A673 (cell line): ENCODE data around the gene TTC28. TPM values are rescaled to one million over a fixed set of nuclear protein-coding genes. Genes with fewer than 3 reads are reported as not detected.

Experiments used
- BruUV-seq: library from RNA; stranded (reverse); fragments of 400-500 nt; replicated peaks from 2 replicates; lab custom pipeline; 2021; lab: Mats Ljungman, UMichigan
- CTCF ChIA-PET: fragments of 300-600 bp; sonication (Branson Sonifier 250); formaldehyde crosslinking; loops from one replicate; lab custom pipeline; 2022; ENCODE audit warnings: antibody characterized with exemption; lab: Charles Lee
- POLR2A ChIA-PET: fragments of 300-600 bp; sonication (Branson Sonifier 250); formaldehyde crosslinking; loops from one replicate; lab custom pipeline; 2022; ENCODE audit warnings: antibody characterized with exemption; ENCODE audit not compliant: low non-redundant PET; lab: Charles Lee
- DNase-seq: peaks from one replicate; pipeline ENCODE4 v3.0.0-alpha.2; 2015; ENCODE audit warnings: low spot score
- H3K27ac ChIP-seq: fragments of 200-600 bp; sonication (generic); 2 replicates; pipeline ENCODE4 v1.5.1; 2016; ENCODE audit warnings: mixed run types, low read depth, mild to moderate bottlenecking, mixed read lengths, antibody characterized with exemption, low read length; ENCODE audit not compliant: poor library complexity, severe bottlenecking
- H3K27me3 ChIP-seq: fragments of 200-600 bp; sonication (generic); replicated peaks from 2 replicates; pipeline ENCODE4 v1.6.1; 2017; ENCODE audit warnings: mixed run types, low read depth, mild to moderate bottlenecking, mixed read lengths, antibody characterized with exemption, low read length; ENCODE audit not compliant: insufficient read depth, poor library complexity
- H3K36me3 ChIP-seq: fragments of 200-600 bp; sonication (generic); 2 replicates; pipeline ENCODE4 v1.6.1; 2016; ENCODE audit warnings: mixed run types, mild to moderate bottlenecking, mixed read lengths, antibody characterized with exemption, low read length; ENCODE audit not compliant: insufficient read depth, poor library complexity, severe bottlenecking
- H3K4me1 ChIP-seq: fragments of 200-600 bp; sonication (generic); 2 replicates; pipeline ENCODE4 v1.6.1; 2017; ENCODE audit warnings: mixed run types, mild to moderate bottlenecking, mixed read lengths, antibody characterized with exemption, low read length; ENCODE audit not compliant: insufficient read depth, poor library complexity, severe bottlenecking
- H3K4me3 ChIP-seq: fragments of 200-600 bp; sonication (generic); 2 replicates; pipeline ENCODE4 v1.5.1; 2016; ENCODE audit warnings: low read depth, mixed run types, mild to moderate bottlenecking, mixed read lengths, low read length; ENCODE audit not compliant: poor library complexity, severe bottlenecking
- H3K9me3 ChIP-seq: fragments of 200-600 bp; sonication (generic); 2 replicates; pipeline ENCODE4 v1.6.1; 2016; ENCODE audit warnings: mixed run types, low read depth, mild to moderate bottlenecking, mixed read lengths, antibody characterized with exemption, low read length; ENCODE audit not compliant: poor library complexity, severe bottlenecking
- CTCF ChIP-seq: fragments of 300-800, 200-600 bp; sonication (generic); conservative IDR thresholded peaks from 2 replicates; pipeline ENCODE4 v1.5.1; 2017; ENCODE audit warnings: low read depth, mild to moderate bottlenecking, antibody characterized with exemption, low read length, moderate library complexity, mixed read lengths
- EZH2 ChIP-seq: fragments of 200-600 bp; sonication (generic); IDR thresholded peaks from 2 replicates; pipeline ENCODE4 v1.6.1; 2017; ENCODE audit warnings: borderline replicate concordance, low read depth, mild to moderate bottlenecking, mixed read lengths, antibody characterized with exemption, low read length; ENCODE audit not compliant: poor library complexity, severe bottlenecking
- intact Hi-C: fragments of 100-400 bp; cut with micrococcal nuclease; formaldehyde crosslinking; loops from one replicate; pipeline ENCODE4 v1.10.0; 2022; ENCODE audit not compliant: unreplicated experiment
- total RNA-seq: library from RNA; stranded (reverse); gene quantifications from 2 replicates; pipeline ENCODE4 v1.2.3, GENCODE V29; 2021

TTC28 gene
- total RNA-seq, 1 experiment from 2014 or later, result 48.7 TPM

- Histone ChIP-seq H3K36me3 (no peaks in the 10 kb centered on the region), H3K27ac (no peak overlapping the region), H3K4me1 (no peaks in the 10 kb centered on the region), H3K9me3 (no peaks in the 10 kb centered on the region), H3K4me3 (no peak overlapping the region), H3K27me3 (no peaks in the 10 kb centered on the region)
- POLR2A ChIA-PET, result interaction anchor here (0.7 kb wide), 1 partner anchor 45 kb away, joined by 16 read pairs; no protein-coding TSS in a partner anchor
- CTCF ChIA-PET, result no interaction called here
- TF ChIP-seq CTCF, result no peak
- no peak for TF ChIP-seq EZH2
- no TSS peak for BruUV-seq
- intact Hi-C loops, result no loop called here
- no peak for DNase-seq
Observed at GRCh38 chr22:27994481-27995331, 684.9 kb downstream of the TTC28 start.

- no peak for TF ChIP-seq CTCF
- TF ChIP-seq EZH2, result no peak
- no peak overlapping the region for H3K4me3 ChIP-seq
- H3K27me3 ChIP-seq, result no peaks in the 10 kb centered on the region
- intact Hi-C loops, result no loop called here
- no peak for DNase-seq
- no peaks in the 10 kb centered on the region for H3K4me1 ChIP-seq
- CTCF ChIA-PET, result no interaction called here
- H3K9me3 ChIP-seq, result no peaks in the 10 kb centered on the region
- H3K36me3 ChIP-seq, result no peaks in the 10 kb centered on the region
- POLR2A ChIA-PET, result interaction anchor here (0.6 to 0.7 kb wide), 2 partner anchors 34 to 44 kb away, joined by 3 to 16 read pairs; no protein-coding TSS in a partner anchor
- no peak overlapping the region for H3K27ac ChIP-seq
- no TSS peak for BruUV-seq
Observed at GRCh38 chr22:27993774-27994350, 685.8 kb downstream of the TTC28 start.

- TF ChIP-seq CTCF, result no peak
- TF ChIP-seq EZH2, result no peak
- H3K27ac ChIP-seq, result no peak overlapping the region
- H3K36me3 ChIP-seq, result no peaks in the 10 kb centered on the region
- ChIA-PET POLR2A (interaction anchor here (0.6 kb wide), 1 partner anchor 34 kb away, joined by 3 read pairs; no protein-coding TSS in a partner anchor), CTCF (no interaction called here)
- H3K27me3 ChIP-seq, result no peaks in the 10 kb centered on the region
- H3K9me3 ChIP-seq, result no peaks in the 10 kb centered on the region
- BruUV-seq, result no TSS peak
- intact Hi-C loops, result no loop called here
- no peak for DNase-seq
- H3K4me3 ChIP-seq, result no peak overlapping the region
- no peaks in the 10 kb centered on the region for H3K4me1 ChIP-seq
Observed at GRCh38 chr22:27993201-27993635, 686.4 kb downstream of the TTC28 start.
